Panc1 (cell line): ENCODE results near the gene ZNF428. TPM values are rescaled to one million over a fixed set of nuclear protein-coding genes. Genes with fewer than 3 reads are reported as not detected.

Experiments used
- ATAC-seq: fragments of 200-7000 bp; cut with Tn5 transposase; 2 replicates; pipeline ENCODE4 v1.9.1; 2020; ENCODE audit warnings: mild to moderate bottlenecking, moderate library complexity
- BruUV-seq: library from RNA; stranded (reverse); fragments of 400-500 nt; replicated peaks from 2 replicates; lab custom pipeline; 2021; lab: Mats Ljungman, UMichigan
- CTCF ChIA-PET: fragments of 300-600 bp; sonication (Branson Sonifier 250); formaldehyde crosslinking; loops from one replicate; lab custom pipeline; 2022; ENCODE audit warnings: antibody characterized with exemption; lab: Charles Lee
- POLR2A ChIA-PET: fragments of 300-600 bp; sonication (Branson Sonifier 250); formaldehyde crosslinking; loops from one replicate; lab custom pipeline; 2022; ENCODE audit warnings: antibody characterized with exemption; lab: Charles Lee
- DNase-seq: peaks from one replicate; pipeline ENCODE4 v3.0.0-alpha.2; 2010; ENCODE audit warnings: low read depth, low spot score
- H3K27ac ChIP-seq: 2 replicates; pipeline ENCODE4 v1.5.1; 2011; ENCODE audit warnings: mild to moderate bottlenecking, low read length, inconsistent platforms
- H3K27me3 ChIP-seq: fragments of 200-500 bp; sonication (Bioruptor generic); 2 replicates; pipeline ENCODE4 v1.6.0; 2014; ENCODE audit warnings: low read length, inconsistent platforms; ENCODE audit not compliant: control insufficient read depth, insufficient read depth
- H3K36me3 ChIP-seq: fragments of 200-500 bp; sonication (Bioruptor generic); 2 replicates; pipeline ENCODE4 v1.5.1; 2014; ENCODE audit warnings: inconsistent platforms, mild to moderate bottlenecking, low read length, moderate library complexity; ENCODE audit not compliant: control insufficient read depth, insufficient read depth
- H3K4me1 ChIP-seq: 2 replicates; pipeline ENCODE4 v1.5.1; 2011; ENCODE audit warnings: inconsistent platforms, mild to moderate bottlenecking, low read length, moderate library complexity; ENCODE audit not compliant: control insufficient read depth, insufficient read depth
- H3K4me3 ChIP-seq, 2 experiments: 2 replicates each; pipeline ENCODE4 v1.5.1; 2011 to 2012; ENCODE audit warnings: low read depth in 2 of 2, low read length in 2 of 2, mild to moderate bottlenecking in 2 of 2, inconsistent platforms in 1 of 2, moderate library complexity in 1 of 2
- H3K9me3 ChIP-seq: fragments of 200-500 bp; sonication (Bioruptor generic); 2 replicates; pipeline ENCODE4 v1.5.1; 2014; ENCODE audit warnings: low read depth, mild to moderate bottlenecking, inconsistent platforms, low read length, moderate library complexity; ENCODE audit not compliant: control insufficient read depth, insufficient read depth
- CTCF ChIP-seq: fragments of 450-650 bp; IDR thresholded peaks from 2 replicates; pipeline ENCODE4 v1.5.1; 2017; ENCODE audit warnings: mild to moderate bottlenecking
- POLR2AphosphoS5 ChIP-seq: IDR thresholded peaks from 2 replicates; pipeline ENCODE4 v1.6.1; 2012; ENCODE audit warnings: mild to moderate bottlenecking, low read depth, low read length, moderate library complexity
- REST ChIP-seq, 2 experiments: IDR thresholded peaks; 2 replicates each; pipeline ENCODE4 v1.6.1; 2011 to 2012; ENCODE audit warnings: low read depth in 2 of 2, control low read depth in 1 of 2, low read length in 1 of 2, mild to moderate bottlenecking in 1 of 2, moderate library complexity in 1 of 2; ENCODE audit not compliant: insufficient read depth in 1 of 2
- SIN3A ChIP-seq: IDR thresholded peaks from 2 replicates; pipeline ENCODE4 v1.6.1; 2012; ENCODE audit warnings: low read depth, mild to moderate bottlenecking, low read length, moderate library complexity, borderline replicate concordance; ENCODE audit not compliant: insufficient read depth
- TCF7L2 ChIP-seq: IDR thresholded peaks from 2 replicates; pipeline ENCODE4 v1.6.1; 2011; ENCODE audit warnings: mild to moderate bottlenecking, low read depth, low read length, inconsistent platforms
- in situ Hi-C: cut with HindIII; loops from 2 replicates; pipeline ENCODE4 v1.10.0; 2016; ENCODE audit warnings: low sequenced_read_pairs, low pct_unique_long_range_greater_than_20kb
- intact Hi-C: fragments of 100-400 bp; cut with micrococcal nuclease; formaldehyde crosslinking; loops from one replicate; pipeline ENCODE4 v1.10.0; 2022; ENCODE audit not compliant: unreplicated experiment
- total RNA-seq: library from RNA; stranded (reverse); gene quantifications from one replicate; pipeline ENCODE4 v1.2.1, GENCODE V29; 2021; ENCODE audit not compliant: unreplicated experiment

The ZNF428 gene
- total RNA-seq, 1 experiment from 2014 or later, result 45.6 TPM

- TF ChIP-seq TCF7L2 (no peak), CTCF (no peak), REST (IDR thresholded peaks at IDR 0.05; ENCODE audit: insufficient read depth in 1 of 2, low read depth in 2 of 2, low read length in 1 of 2) (no peak), SIN3A (no peak), POLR2AphosphoS5 (no peak)
- in situ Hi-C loops, result no loop called here
- ChIA-PET POLR2A (no interaction called here), CTCF (no interaction called here)
- ATAC-seq (no peak), DNase-seq (no peak)
- Histone ChIP-seq H3K27ac (no peak overlapping the region), H3K4me1 (no peaks in the 10 kb centered on the region), H3K36me3 (no peaks in the 10 kb centered on the region), H3K4me3 (no peak overlapping the region), H3K9me3 (no peaks in the 10 kb centered on the region), H3K27me3 (no peaks in the 10 kb centered on the region)
- BruUV-seq, result no TSS peak
- intact Hi-C loops, result no loop called here
These were observed 9.6 kb downstream of the ZNF428 start for GRCh38 chr19:43609872-43610271.

GRCh38 chr19:43607238-43608205, 11.9 kb downstream of the ZNF428 start:
- no peak for ATAC-seq
- H3K27ac ChIP-seq, result no peak overlapping the region
- no peaks in the 10 kb centered on the region for H3K4me1 ChIP-seq
- H3K36me3 ChIP-seq, result no peaks in the 10 kb centered on the region
- no peak for TF ChIP-seq SIN3A
- no peaks in the 10 kb centered on the region for H3K27me3 ChIP-seq
- ChIA-PET CTCF (no interaction called here), POLR2A (no interaction called here)
- H3K4me3 ChIP-seq, result no peak overlapping the region
- H3K9me3 ChIP-seq, result no peaks in the 10 kb centered on the region
- BruUV-seq, result no TSS peak
- no peak for DNase-seq
- intact Hi-C loops (no loop called here), in situ Hi-C loops (no loop called here)
